ENCODE measurements around the gene MAPK8IP1. TPM values are rescaled to one million over a fixed set of nuclear protein-coding genes. Genes with fewer than 3 reads are reported as not detected.

The MAPK8IP1 gene
- total and polyA plus RNA-seq, 7 donors: 1.2 to 15.5 (median 4.9) TPM

DNA sequence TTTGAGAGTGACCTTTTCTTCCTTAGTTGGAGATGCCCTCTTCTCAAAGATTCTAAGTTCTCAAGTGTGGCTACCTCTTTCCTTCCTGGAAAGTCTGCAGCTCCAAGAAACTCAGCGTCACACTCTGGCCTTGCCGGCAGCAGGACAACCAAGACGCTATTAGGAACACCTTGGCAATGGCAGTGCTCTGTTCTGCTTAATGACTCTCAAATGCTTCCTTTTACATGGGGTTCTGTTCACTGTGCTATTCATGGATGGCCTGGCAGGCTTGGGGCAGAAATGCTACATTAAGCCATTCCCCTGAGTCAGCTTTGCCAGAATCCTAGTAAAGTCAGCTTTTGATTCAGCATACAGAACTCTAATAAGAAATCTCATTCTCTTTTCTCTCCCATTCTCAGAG is 62.9 kb downstream of the MAPK8IP1 start:
- Histone ChIP-seq H3K4me3 (no peak overlapping the region), H3K27me3 (no peaks in the 10 kb centered on the region), H3K9me3 (no peaks in the 10 kb centered on the region), H3K36me3 (peaks cover 39 to 95% (median 50%) of the 10 kb centered on the region in 4 donors), H3K27ac (no peak overlapping the region), H3K4me1 (peaks cover 0 to 5% (median 0%) of the 10 kb centered on the region in 4 donors)
- TF ChIP-seq POLR2A (IDR thresholded peaks at IDR 0.05) (no peak), EP300 (IDR thresholded peaks at IDR 0.05) (no peak), POLR2AphosphoS5 (IDR thresholded peaks at IDR 0.05) (no peak)
- TF ChIP-seq, protein P1, sequence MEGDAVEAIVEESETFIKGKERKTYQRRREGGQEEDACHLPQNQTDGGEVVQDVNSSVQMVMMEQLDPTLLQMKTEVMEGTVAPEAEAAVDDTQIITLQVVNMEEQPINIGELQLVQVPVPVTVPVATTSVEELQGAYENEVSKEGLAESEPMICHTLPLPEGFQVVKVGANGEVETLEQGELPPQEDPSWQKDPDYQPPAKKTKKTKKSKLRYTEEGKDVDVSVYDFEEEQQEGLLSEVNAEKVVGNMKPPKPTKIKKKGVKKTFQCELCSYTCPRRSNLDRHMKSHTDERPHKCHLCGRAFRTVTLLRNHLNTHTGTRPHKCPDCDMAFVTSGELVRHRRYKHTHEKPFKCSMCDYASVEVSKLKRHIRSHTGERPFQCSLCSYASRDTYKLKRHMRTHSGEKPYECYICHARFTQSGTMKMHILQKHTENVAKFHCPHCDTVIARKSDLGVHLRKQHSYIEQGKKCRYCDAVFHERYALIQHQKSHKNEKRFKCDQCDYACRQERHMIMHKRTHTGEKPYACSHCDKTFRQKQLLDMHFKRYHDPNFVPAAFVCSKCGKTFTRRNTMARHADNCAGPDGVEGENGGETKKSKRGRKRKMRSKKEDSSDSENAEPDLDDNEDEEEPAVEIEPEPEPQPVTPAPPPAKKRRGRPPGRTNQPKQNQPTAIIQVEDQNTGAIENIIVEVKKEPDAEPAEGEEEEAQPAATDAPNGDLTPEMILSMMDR (IDR thresholded peaks at IDR 0.05): no peak
- 96 to 98% methylated on average over 3 of the region's 3 CpGs for WGBS, 2 donors
- no peak for DNase-seq
- intact Hi-C loops (cut with DNase I): no loop called here

DNA sequence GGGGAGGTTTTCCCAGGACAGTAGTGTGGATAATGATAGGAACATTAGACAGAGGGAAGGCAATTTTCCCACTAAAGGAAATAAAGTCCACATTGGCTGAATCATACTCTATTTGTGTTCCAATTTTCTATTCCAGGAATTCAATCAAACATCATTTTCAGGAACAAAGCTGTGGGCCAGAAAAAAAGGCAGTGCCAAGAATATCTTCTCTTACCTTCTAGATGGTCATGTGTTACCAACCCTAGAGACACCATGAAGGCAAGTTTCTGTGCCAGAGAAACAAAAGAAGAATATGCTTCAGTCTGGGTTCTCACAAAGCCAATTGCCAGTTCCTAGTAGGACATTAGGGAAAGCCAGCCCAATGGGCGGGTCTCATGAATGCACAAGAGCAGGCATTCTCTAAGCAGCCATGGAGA is 64.5 kb downstream of the MAPK8IP1 start:
- Histone ChIP-seq H3K27me3 (no peaks in the 10 kb centered on the region), H3K4me3 (no peak overlapping the region), H3K27ac (no peak overlapping the region), H3K4me1 (peaks cover 0 to 5% (median 0%) of the 10 kb centered on the region in 4 donors), H3K9me3 (no peaks in the 10 kb centered on the region), H3K36me3 (peaks cover 38 to 81% (median 51%) of the 10 kb centered on the region in 4 donors)
- WGBS, 2 donors: 95 to 96% methylated on average over 1 of the region's 1 CpG
- TF ChIP-seq POLR2A (IDR thresholded peaks at IDR 0.05) (no peak), POLR2AphosphoS5 (IDR thresholded peaks at IDR 0.05) (no peak)
- TF ChIP-seq, protein P1 (IDR thresholded peaks at IDR 0.05): no peak
- DNase-seq: no peak
- intact Hi-C loops (cut with DNase I): no loop called here

Other genes starting within 250 kb of the MAPK8IP1 start
- 1 to 10 TPM in 3 of 4 donors, under 1 TPM in 1; 0.55 to 1.5 (median 1.5) TPM for gene CHST1, start 220.0 kb upstream of the MAPK8IP1 start, total RNA-seq
- gene CHST1, start 220.0 kb upstream of the MAPK8IP1 start, polyA plus RNA-seq: 1 to 10 TPM in 1 of 3 donors, under 1 TPM in 2; 0.23 to 1.2 (median 0.60) TPM
- 1 to 10 TPM; 5.3 to 8.6 (median 7.2) TPM for gene SLC35C1, start 80.5 kb upstream of the MAPK8IP1 start, total RNA-seq
- 10 to 100 TPM; 11.6 to 38.9 (median 20.4) TPM for gene SLC35C1, start 80.5 kb upstream of the MAPK8IP1 start, polyA plus RNA-seq
- gene CRY2, start 38.2 kb upstream of the MAPK8IP1 start, total RNA-seq: 10 to 100 TPM; 27.5 to 49.3 (median 38.9) TPM
- 10 to 100 TPM in 2 of 3 donors, 1 to 10 TPM in 1; 5.3 to 14.9 (median 13.2) TPM for gene CRY2, start 38.2 kb upstream of the MAPK8IP1 start, polyA plus RNA-seq
- gene FREY1, start 21.6 kb downstream of the MAPK8IP1 start, total RNA-seq: 1 to 10 TPM in 2 of 4 donors, not detected in 2; 2.2 to 3.5 TPM
- gene FREY1, start 21.6 kb downstream of the MAPK8IP1 start, polyA plus RNA-seq: under 1 TPM in 1 of 3 donors, not detected in 2; 0.64 TPM
- gene PEX16, start 32.2 kb downstream of the MAPK8IP1 start, total RNA-seq: 10 to 100 TPM; 13.8 to 28.2 (median 21.6) TPM
- gene PEX16, start 32.2 kb downstream of the MAPK8IP1 start, polyA plus RNA-seq: 10 to 100 TPM; 30.3 to 46.3 (median 37.8) TPM
- gene LARGE2, start 37.0 kb downstream of the MAPK8IP1 start, total RNA-seq: not detected
- 10 to 100 TPM in 1 of 3 donors, under 1 TPM in 1, not detected in 1; 0.46 to 13.6 TPM for gene LARGE2, start 37.0 kb downstream of the MAPK8IP1 start, polyA plus RNA-seq
- 10 to 100 TPM; 30.3 to 58.6 (median 48.8) TPM for gene PHF21A, start 235.8 kb downstream of the MAPK8IP1 start, total RNA-seq
- gene PHF21A, start 235.8 kb downstream of the MAPK8IP1 start, polyA plus RNA-seq: 10 to 100 TPM in 2 of 3 donors, 1 to 10 TPM in 1; 5.3 to 17.3 (median 13.2) TPM

All from sigmoid colon (tissue), 7 donors.